HG02973 (cell line): ENCODE measurements around the gene TEX36.
"Not testable (repeated sequence)": the region's sequence is repeated elsewhere in the genome, so short reads cannot be mapped to it uniquely, and the experiment has no call there.

ENCODE experiments used
- ATAC-seq: cut with Tn5 transposase; IDR thresholded peaks from one replicate; pipeline ENCODE4 v1.9.1; 2021; ENCODE audit warnings: moderate library complexity; ENCODE audit not compliant: unreplicated experiment

TEX36 gene

GRCh38 chr10:125692601-125693523, 9.9 kb upstream of the TEX36 start:
- ATAC-seq: no peak

- ATAC-seq: no peak
Measured at GRCh38 chr10:125692196-125692595, 9.2 kb upstream of the TEX36 start.

- ATAC-seq: no peak
Measured at GRCh38 chr10:125691160-125691981, 8.4 kb upstream of the TEX36 start.

GRCh38 chr10:125689955-125690569, 7.1 kb upstream of the TEX36 start:
- no peak for ATAC-seq

GRCh38 chr10:125687507-125688185, 4.7 kb upstream of the TEX36 start:
- ATAC-seq: no peak

- no peak for ATAC-seq
Measured at GRCh38 chr10:125684581-125684980, 1.6 kb upstream of the TEX36 start.

GRCh38 chr10:125683821-125684220, 858 bp upstream of the TEX36 start:
- ATAC-seq: no peak

- ATAC-seq: no peak
Measured at GRCh38 chr10:125679436-125679835, 3.5 kb downstream of the TEX36 start.

GRCh38 chr10:125672884-125673283, 10.1 kb downstream of the TEX36 start:
- ATAC-seq: no peak

GRCh38 chr10:125662584-125662983, 20.4 kb downstream of the TEX36 start:
- ATAC-seq: no peak

GRCh38 chr10:125661941-125662515, 20.9 kb downstream of the TEX36 start:
- no peak for ATAC-seq

GRCh38 chr10:125661431-125661940, 21.5 kb downstream of the TEX36 start:
- no peak for ATAC-seq

- ATAC-seq: no peak
Measured at GRCh38 chr10:125659071-125659470, 23.9 kb downstream of the TEX36 start.

GRCh38 chr10:125656523-125656922, 26.4 kb downstream of the TEX36 start:
- no peak for ATAC-seq

GRCh38 chr10:125653113-125653512, 29.9 kb downstream of the TEX36 start:
- not testable (repeated sequence) for ATAC-seq

GRCh38 chr10:125646311-125646710, 36.7 kb downstream of the TEX36 start:
- no peak for ATAC-seq

- no peak for ATAC-seq
Measured at GRCh38 chr10:125641398-125641797, 41.6 kb downstream of the TEX36 start.

GRCh38 chr10:125640653-125641052, 42.3 kb downstream of the TEX36 start:
- no peak for ATAC-seq

GRCh38 chr10:125639846-125640245, 43.1 kb downstream of the TEX36 start:
- no peak for ATAC-seq

GRCh38 chr10:125638555-125638954, 44.4 kb downstream of the TEX36 start:
- no peak for ATAC-seq
